HFF-Myc (cell line): Measurements from ENCODE around the gene LMX1B.

Experiments
- DNase-seq: peaks from one replicate; pipeline ENCODE4 v3.0.0-alpha.2; 2011; ENCODE audit warnings: low read depth; ENCODE audit errors: extremely low read depth
- H3K4me3 ChIP-seq: replicated peaks from 2 replicates; pipeline ENCODE4 v1.5.1; 2011; ENCODE audit warnings: low read depth, mild to moderate bottlenecking, control low read depth, low read length
- CTCF ChIP-seq: IDR thresholded peaks from 2 replicates; pipeline ENCODE4 v1.5.1; 2012; ENCODE audit warnings: mild to moderate bottlenecking, low read depth, low read length, control low read depth; ENCODE audit errors: missing control alignments

The LMX1B gene

GRCh38 chr9:126639318-126640000 lies 25.7 kb downstream of the LMX1B start:
- no peak for TF ChIP-seq CTCF
- no peak overlapping the region for H3K4me3 ChIP-seq
- no peak for DNase-seq

- H3K4me3 ChIP-seq, result no peak overlapping the region
- no peak for TF ChIP-seq CTCF
- no peak for DNase-seq
Measured at GRCh38 chr9:126641118-126641851, 27.6 kb downstream of the LMX1B start.

GRCh38 chr9:126642010-126642744 lies 28.4 kb downstream of the LMX1B start:
- H3K4me3 ChIP-seq, result no peak overlapping the region
- no peak for DNase-seq
- no peak for TF ChIP-seq CTCF

GRCh38 chr9:126642839-126643238 lies 29.1 kb downstream of the LMX1B start:
- DNase-seq, result no peak
- no peak overlapping the region for H3K4me3 ChIP-seq
- no peak for TF ChIP-seq CTCF

- no peak for DNase-seq
- no peak for TF ChIP-seq CTCF
- H3K4me3 ChIP-seq, result no peak overlapping the region
Measured at GRCh38 chr9:126643945-126644527, 30.3 kb downstream of the LMX1B start.

- H3K4me3 ChIP-seq, result no peak overlapping the region
- DNase-seq, result no peak
- no peak for TF ChIP-seq CTCF
Measured at GRCh38 chr9:126646162-126646561, 32.4 kb downstream of the LMX1B start.
